ACC112 (cell line): ENCODE results near the gene SEMA6D.

Source experiments
- H2AFZ ChIP-seq: fragments of 200-600 bp; sonication (generic); one replicate; pipeline ENCODE4 v1.6.0; 2017; ENCODE audit warnings: antibody characterized with exemption, low read length; ENCODE audit not compliant: unreplicated experiment
- H3K27ac ChIP-seq: fragments of 200-600 bp; sonication (generic); 2 replicates; pipeline ENCODE4 v1.5.1; 2014; ENCODE audit warnings: low read depth, mild to moderate bottlenecking, antibody characterized with exemption, low read length, moderate library complexity
- H3K27me3 ChIP-seq: fragments of 200-600 bp; sonication (generic); 2 replicates; pipeline ENCODE4 v1.6.1; 2014; ENCODE audit warnings: mild to moderate bottlenecking, antibody characterized with exemption, low read length, moderate library complexity, mixed read lengths; ENCODE audit not compliant: insufficient read depth
- H3K36me3 ChIP-seq: fragments of 200-600 bp; sonication (generic); 2 replicates; pipeline ENCODE4 v1.6.1; 2016; ENCODE audit warnings: mild to moderate bottlenecking, antibody characterized with exemption, low read length, moderate library complexity, mixed read lengths; ENCODE audit not compliant: insufficient read depth
- H3K4me1 ChIP-seq: fragments of 200-600 bp; sonication (generic); one replicate; pipeline ENCODE4 v1.6.1; 2016; ENCODE audit warnings: low read length, mixed read lengths; ENCODE audit not compliant: insufficient read depth, unreplicated experiment, control insufficient read depth
- H3K4me3 ChIP-seq: fragments of 200-600 bp; sonication (generic); 2 replicates; pipeline ENCODE4 v1.5.1; 2014; ENCODE audit warnings: mild to moderate bottlenecking, low read depth, low read length
- H3K79me2 ChIP-seq: fragments of 200-600 bp; sonication (generic); one replicate; pipeline ENCODE4 v1.6.0; 2016; ENCODE audit warnings: low read length; ENCODE audit not compliant: control insufficient read depth, unreplicated experiment, insufficient read depth

The SEMA6D gene, protein sequence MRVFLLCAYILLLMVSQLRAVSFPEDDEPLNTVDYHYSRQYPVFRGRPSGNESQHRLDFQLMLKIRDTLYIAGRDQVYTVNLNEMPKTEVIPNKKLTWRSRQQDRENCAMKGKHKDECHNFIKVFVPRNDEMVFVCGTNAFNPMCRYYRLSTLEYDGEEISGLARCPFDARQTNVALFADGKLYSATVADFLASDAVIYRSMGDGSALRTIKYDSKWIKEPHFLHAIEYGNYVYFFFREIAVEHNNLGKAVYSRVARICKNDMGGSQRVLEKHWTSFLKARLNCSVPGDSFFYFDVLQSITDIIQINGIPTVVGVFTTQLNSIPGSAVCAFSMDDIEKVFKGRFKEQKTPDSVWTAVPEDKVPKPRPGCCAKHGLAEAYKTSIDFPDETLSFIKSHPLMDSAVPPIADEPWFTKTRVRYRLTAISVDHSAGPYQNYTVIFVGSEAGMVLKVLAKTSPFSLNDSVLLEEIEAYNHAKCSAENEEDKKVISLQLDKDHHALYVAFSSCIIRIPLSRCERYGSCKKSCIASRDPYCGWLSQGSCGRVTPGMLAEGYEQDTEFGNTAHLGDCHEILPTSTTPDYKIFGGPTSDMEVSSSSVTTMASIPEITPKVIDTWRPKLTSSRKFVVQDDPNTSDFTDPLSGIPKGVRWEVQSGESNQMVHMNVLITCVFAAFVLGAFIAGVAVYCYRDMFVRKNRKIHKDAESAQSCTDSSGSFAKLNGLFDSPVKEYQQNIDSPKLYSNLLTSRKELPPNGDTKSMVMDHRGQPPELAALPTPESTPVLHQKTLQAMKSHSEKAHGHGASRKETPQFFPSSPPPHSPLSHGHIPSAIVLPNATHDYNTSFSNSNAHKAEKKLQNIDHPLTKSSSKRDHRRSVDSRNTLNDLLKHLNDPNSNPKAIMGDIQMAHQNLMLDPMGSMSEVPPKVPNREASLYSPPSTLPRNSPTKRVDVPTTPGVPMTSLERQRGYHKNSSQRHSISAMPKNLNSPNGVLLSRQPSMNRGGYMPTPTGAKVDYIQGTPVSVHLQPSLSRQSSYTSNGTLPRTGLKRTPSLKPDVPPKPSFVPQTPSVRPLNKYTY

DNA sequence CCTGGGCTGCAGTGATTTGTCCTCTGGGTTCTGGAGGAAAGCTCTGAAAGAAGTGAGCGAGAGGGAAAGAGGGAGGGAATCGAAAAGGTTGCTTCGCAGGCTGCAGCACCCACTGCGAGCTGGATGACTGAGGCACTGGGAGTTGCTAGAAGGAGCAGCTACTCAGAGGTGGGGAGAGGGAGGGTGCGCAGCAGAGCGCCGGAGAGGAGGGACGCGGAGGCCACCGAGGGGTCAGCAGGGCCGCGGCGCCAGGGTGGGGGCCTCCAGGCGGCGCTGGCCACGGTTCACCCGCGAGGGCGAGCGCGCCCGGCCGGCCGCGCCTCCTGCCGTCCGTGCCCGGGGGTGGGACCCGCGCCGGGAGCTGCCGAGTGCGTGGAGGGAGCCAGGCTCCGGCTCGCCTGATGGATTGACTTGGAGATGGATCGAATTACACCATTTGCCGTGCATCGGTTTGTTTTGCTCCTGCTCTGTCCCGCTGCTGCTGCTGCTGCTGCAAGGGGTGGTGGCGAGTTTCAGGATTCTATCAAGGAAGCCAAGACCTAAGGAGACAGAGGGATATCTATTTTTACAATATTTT is at the start of gene SEMA6D:
Gene SEMA6D, plus strand, starts transcription at position 470 of the 577 bp plus-strand sequence. CDS start 42,294 bp downstream, outside the sequence.
- Histone ChIP-seq H3K27ac (no peak within 1 kb of the TSS), H2AFZ (peak within 1 kb of the TSS; percentile 81), H3K4me1 (no peaks in the 10 kb centered on the region), H3K27me3 (peaks cover 67% of the 10 kb centered on the region), H3K36me3 (no peaks in the 10 kb centered on the region), H3K79me2 (no peaks in the 10 kb centered on the region), H3K4me3 (peak within 1 kb of the TSS; percentile 79)

GRCh38 chr15:47669221-47669620 is 48.1 kb upstream of the SEMA6D start:
- Histone ChIP-seq H3K27me3 (no peaks in the 10 kb centered on the region; the same call in 1 of the 2 replicates), H3K27ac (no peak overlapping the region), H3K4me3 (no peak overlapping the region), H3K4me1 (peaks cover 5% of the 10 kb centered on the region), H3K36me3 (no peaks in the 10 kb centered on the region), H2AFZ (no peak overlapping the region), H3K79me2 (no peaks in the 10 kb centered on the region)

DNA sequence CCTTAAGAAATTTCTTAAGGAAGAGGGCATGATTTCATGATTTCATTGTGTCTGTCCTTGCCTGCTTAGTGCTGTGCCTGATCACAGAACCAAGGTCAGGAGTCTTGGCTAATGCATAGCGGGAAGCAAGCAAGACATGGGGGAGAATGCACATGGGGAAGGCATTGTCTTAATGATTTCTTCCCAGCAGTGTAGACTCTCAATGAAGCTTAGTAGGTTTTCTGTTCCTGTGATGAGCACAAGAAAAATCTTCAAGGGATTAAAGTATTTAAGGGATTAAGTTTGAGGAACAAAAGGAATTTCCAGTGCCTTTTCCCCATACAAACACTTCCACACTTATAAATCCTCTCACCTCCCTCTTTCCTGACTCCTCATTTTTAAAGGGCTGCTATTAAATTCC is 46.9 kb upstream of the SEMA6D start:
- Histone ChIP-seq H3K27me3 (no peaks in the 10 kb centered on the region; the same call in 1 of the 2 replicates), H3K4me3 (no peak overlapping the region), H3K36me3 (no peaks in the 10 kb centered on the region), H3K4me1 (peaks cover 5% of the 10 kb centered on the region), H3K27ac (no peak overlapping the region), H3K79me2 (no peaks in the 10 kb centered on the region), H2AFZ (no peak overlapping the region)

GRCh38 chr15:47673232-47673761 is 44.0 kb upstream of the SEMA6D start:
- no peaks in the 10 kb centered on the region for H3K36me3 ChIP-seq
- H3K27ac ChIP-seq = no peak overlapping the region
- no peak overlapping the region for H2AFZ ChIP-seq
- no peaks in the 10 kb centered on the region for H3K79me2 ChIP-seq
- H3K4me3 ChIP-seq = no peak overlapping the region
- no peaks in the 10 kb centered on the region; the same call in 1 of the 2 replicates for H3K27me3 ChIP-seq
- H3K4me1 ChIP-seq = peaks cover 4% of the 10 kb centered on the region

GRCh38 chr15:47674586-47675232 is 42.6 kb upstream of the SEMA6D start:
- H3K4me1 ChIP-seq = peaks cover 4% of the 10 kb centered on the region
- no peak overlapping the region for H3K27ac ChIP-seq
- no peaks in the 10 kb centered on the region; the same call in 1 of the 2 replicates for H3K27me3 ChIP-seq
- no peak overlapping the region for H3K4me3 ChIP-seq
- no peak overlapping the region for H2AFZ ChIP-seq
- H3K36me3 ChIP-seq = no peaks in the 10 kb centered on the region
- no peaks in the 10 kb centered on the region for H3K79me2 ChIP-seq

- Histone ChIP-seq H2AFZ (no peak overlapping the region), H3K79me2 (no peaks in the 10 kb centered on the region), H3K4me1 (peaks cover 4% of the 10 kb centered on the region), H3K27ac (no peak overlapping the region), H3K4me3 (no peak overlapping the region), H3K36me3 (no peaks in the 10 kb centered on the region), H3K27me3 (no peaks in the 10 kb centered on the region; the same call in 1 of the 2 replicates)
Measured at GRCh38 chr15:47675735-47676134, 41.6 kb upstream of the SEMA6D start.

GRCh38 chr15:47678040-47678439 is 39.3 kb upstream of the SEMA6D start:
- H3K4me1 ChIP-seq = peaks cover 4% of the 10 kb centered on the region
- H3K27ac ChIP-seq = no peak overlapping the region
- H3K79me2 ChIP-seq = no peaks in the 10 kb centered on the region
- H2AFZ ChIP-seq = no peak overlapping the region
- H3K4me3 ChIP-seq = no peak overlapping the region
- H3K27me3 ChIP-seq = no peaks in the 10 kb centered on the region
- H3K36me3 ChIP-seq = no peaks in the 10 kb centered on the region

DNA sequence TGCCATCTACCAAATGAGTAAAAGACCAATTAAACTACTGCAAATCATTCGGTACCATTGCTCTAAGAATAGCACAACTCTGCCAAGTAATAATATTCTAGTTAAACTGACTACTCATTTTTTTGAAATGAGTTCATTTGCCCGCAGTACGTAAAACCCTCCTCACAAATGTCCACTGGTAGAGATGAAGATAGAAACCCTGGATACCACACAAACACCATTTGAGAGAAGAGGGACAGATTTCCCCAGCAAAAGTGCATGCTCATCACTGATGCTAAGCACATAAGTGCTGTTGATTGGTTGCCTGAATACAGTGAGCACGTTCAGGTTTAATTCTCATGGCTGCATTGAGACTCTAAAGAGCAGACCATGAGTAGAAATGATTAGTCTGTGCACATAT is 34.6 kb upstream of the SEMA6D start:
- peaks cover 3% of the 10 kb centered on the region for H3K4me1 ChIP-seq
- H2AFZ ChIP-seq = no peak overlapping the region
- no peaks in the 10 kb centered on the region for H3K27me3 ChIP-seq
- no peaks in the 10 kb centered on the region for H3K79me2 ChIP-seq
- no peaks in the 10 kb centered on the region for H3K36me3 ChIP-seq
- H3K4me3 ChIP-seq = no peak overlapping the region
- H3K27ac ChIP-seq = no peak overlapping the region

DNA sequence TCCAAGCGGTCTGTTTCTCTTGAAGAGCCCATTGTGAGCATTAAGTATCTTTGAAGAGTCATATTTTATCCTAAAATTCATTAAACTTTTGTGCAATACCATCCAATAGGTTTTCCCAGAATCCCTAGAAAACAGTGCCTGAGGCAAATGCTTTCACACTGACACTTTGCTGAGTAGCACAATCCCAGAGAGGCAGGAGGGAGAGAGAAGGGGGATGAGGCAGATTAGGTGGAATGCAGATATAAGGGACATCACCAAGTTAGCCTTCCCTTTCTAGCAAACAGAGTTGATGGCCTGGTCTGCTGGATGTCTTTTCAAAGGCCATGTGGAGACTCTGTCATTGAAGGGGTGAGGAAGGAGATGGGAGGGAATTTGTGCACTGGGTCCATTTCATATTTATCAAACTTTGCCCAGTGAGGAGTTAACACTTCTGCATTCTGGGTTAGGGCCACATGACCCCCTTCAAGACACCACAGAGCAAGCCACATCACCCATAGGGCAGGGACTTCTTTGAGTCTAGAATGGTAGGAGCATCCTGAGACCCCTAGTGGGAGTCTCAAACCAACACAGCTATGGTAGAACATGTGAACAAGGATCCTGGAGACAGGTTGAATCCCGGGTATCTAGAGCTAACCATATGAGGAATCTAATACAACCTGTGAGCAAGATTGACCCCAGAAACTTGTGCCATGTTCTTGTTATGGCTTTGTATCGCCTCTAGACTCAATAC is 32.0 kb upstream of the SEMA6D start:
- no peak overlapping the region for H2AFZ ChIP-seq
- H3K4me1 ChIP-seq = peaks cover 11% of the 10 kb centered on the region
- H3K79me2 ChIP-seq = no peaks in the 10 kb centered on the region
- no peak overlapping the region for H3K27ac ChIP-seq
- H3K27me3 ChIP-seq = no peaks in the 10 kb centered on the region
- H3K36me3 ChIP-seq = no peaks in the 10 kb centered on the region
- no peak overlapping the region for H3K4me3 ChIP-seq
